HepG2 (cell line): ENCODE measurements around the gene STYK1. TPM values are rescaled to one million over a fixed set of nuclear protein-coding genes. Genes with fewer than 3 reads are reported as not detected.
A peak's percentile ranks its signal among the peaks of the same experiment; 100 is the strongest.

Experiments used
- ARHGAP35 ChIP-seq: sonication (generic); formaldehyde crosslinking; IDR thresholded peaks from 2 replicates; pipeline ENCODE4 v1.9.0; 2022; ENCODE audit warnings: mild to moderate bottlenecking, inconsistent platforms, moderate library complexity, missing genetic modification reagents, borderline replicate concordance
- CAMTA2 ChIP-seq: sonication (generic); formaldehyde crosslinking; IDR thresholded peaks from 2 replicates; pipeline ENCODE4 v1.4.0; 2020; ENCODE audit warnings: mild to moderate bottlenecking, missing genetic modification reagents, borderline replicate concordance
- CHCHD3 ChIP-seq: sonication (generic); formaldehyde crosslinking; IDR thresholded peaks from 2 replicates; pipeline ENCODE4 v1.8.0; 2022; ENCODE audit warnings: mild to moderate bottlenecking, missing genetic modification reagents, moderate library complexity
- CREB1 ChIP-seq, 2 experiments: fragments of 450-650 bp in 1 of 2; IDR thresholded peaks; 2 replicates each; pipeline ENCODE4 v1.6.1; 2016 to 2017; ENCODE audit warnings: control low read depth in 1 of 2, mild to moderate bottlenecking in 1 of 2, missing compliant biosample characterization in 1 of 2, missing genetic modification characterization in 1 of 2
- GLI4 ChIP-seq: sonication (generic); formaldehyde crosslinking; IDR thresholded peaks from 2 replicates; pipeline ENCODE4 v1.5.1; 2020; ENCODE audit warnings: missing genetic modification reagents, mild to moderate bottlenecking, moderate library complexity, borderline replicate concordance
- JUNB ChIP-seq: sonication (generic); formaldehyde crosslinking; IDR thresholded peaks from 2 replicates; pipeline ENCODE4 v1.8.0; 2022; ENCODE audit warnings: missing genetic modification reagents, mild to moderate bottlenecking, borderline replicate concordance
- NONO ChIP-seq, 2 experiments: fragments of 450-650 bp in 1 of 2; sonication (generic) in 1 of 2; formaldehyde crosslinking in 1 of 2; IDR thresholded peaks in 1 of 2; conservative IDR thresholded peaks in 1 of 2; 2 replicates each; pipeline versions ENCODE4 v1.6.1 to v1.8.0; 2017 to 2022; ENCODE audit warnings: mild to moderate bottlenecking in 1 of 2, missing genetic modification reagents in 1 of 2, moderate library complexity in 1 of 2
- RFXAP ChIP-seq: sonication (generic); formaldehyde crosslinking; IDR thresholded peaks from 2 replicates; pipeline ENCODE4 v1.4.0; 2020; ENCODE audit warnings: missing genetic modification reagents, borderline replicate concordance
- ZMYM3 ChIP-seq: sonication (generic); formaldehyde crosslinking; IDR thresholded peaks from 2 replicates; pipeline ENCODE4 v1.5.1; 2020; ENCODE audit warnings: mild to moderate bottlenecking, missing genetic modification reagents
- ZNF251 ChIP-seq: sonication (generic); formaldehyde crosslinking; IDR thresholded peaks from 2 replicates; pipeline ENCODE4 v1.9.0; 2021; ENCODE audit warnings: mild to moderate bottlenecking, missing genetic modification reagents
- ZNF260 ChIP-seq: sonication (generic); formaldehyde crosslinking; IDR thresholded peaks from 2 replicates; pipeline ENCODE4 v1.4.0; 2020; ENCODE audit warnings: missing genetic modification reagents, low read depth, mild to moderate bottlenecking, borderline replicate concordance
- ZNF546 ChIP-seq: sonication (generic); formaldehyde crosslinking; conservative IDR thresholded peaks from 2 replicates; pipeline ENCODE4 v1.8.1; 2023; ENCODE audit warnings: mild to moderate bottlenecking, missing genetic modification reagents
- ZNF557 ChIP-seq: sonication (generic); formaldehyde crosslinking; IDR thresholded peaks from 2 replicates; pipeline ENCODE4 v1.4.0; 2020; ENCODE audit warnings: missing genetic modification reagents
- ZNF781 ChIP-seq: sonication (generic); formaldehyde crosslinking; IDR thresholded peaks from 2 replicates; pipeline ENCODE4 v1.5.1; 2020; ENCODE audit warnings: borderline replicate concordance, mild to moderate bottlenecking, missing genetic modification reagents; ENCODE audit errors: not compliant biosample characterization
- ZSCAN30 ChIP-seq: sonication (generic); formaldehyde crosslinking; IDR thresholded peaks from 2 replicates; pipeline ENCODE4 v1.5.0; 2020; ENCODE audit warnings: mild to moderate bottlenecking, missing genetic modification reagents
- polyA plus RNA-seq, 8 experiments: library from polyadenylated mRNA; depleted of rRNA in 3 of 8; stranded (reverse) in 7 of 8; unstranded in 1 of 8; fragments of >200 nt; fragmentation: Illumina TruSeq in 4 of 8; extraction: Trizol in 4 of 8; gene quantifications; 2 replicates each; pipeline versions ENCODE4 v1.2.1 to v1.2.3, GENCODE V29; 2011 to 2016; ENCODE audit warnings: low read depth in 4 of 8, missing spikeins in 1 of 8, mixed read lengths in 1 of 8; ENCODE audit not compliant: insufficient read depth in 1 of 8
- total RNA-seq, 5 experiments: library from RNA; depleted of rRNA; stranded (reverse); fragments of >200 nt; fragmentation: Illumina TruSeq; extraction: Trizol; gene quantifications; 2 replicates each; pipeline ENCODE4 v1.2.3, GENCODE V29; 2016; ENCODE audit warnings: low read depth in 1 of 5
- TF ChIP-seq, protein P1 (sequence below): sonication (generic); formaldehyde crosslinking; IDR thresholded peaks from 2 replicates; pipeline ENCODE4 v1.5.0; 2020; ENCODE audit warnings: mild to moderate bottlenecking, missing genetic modification reagents, borderline replicate concordance
- TF ChIP-seq, protein P2 (sequence below): sonication (generic); formaldehyde crosslinking; IDR thresholded peaks from 2 replicates; pipeline ENCODE4 v1.5.0; 2020; ENCODE audit warnings: mild to moderate bottlenecking, missing genetic modification reagents
- TF ChIP-seq, protein P3 (sequence below): sonication (generic); formaldehyde crosslinking; IDR thresholded peaks from 2 replicates; pipeline ENCODE4 v1.9.0; 2021; ENCODE audit warnings: missing genetic modification reagents, borderline replicate concordance
- TF ChIP-seq, protein P4 (sequence below): sonication (generic); formaldehyde crosslinking; conservative IDR thresholded peaks from 2 replicates; pipeline ENCODE4 v1.8.0; 2022; ENCODE audit warnings: low read depth, missing genetic modification reagents
- TF ChIP-seq, protein P5 (sequence below): sonication (generic); formaldehyde crosslinking; IDR thresholded peaks from 2 replicates; pipeline ENCODE4 v1.5.0; 2020; ENCODE audit warnings: missing genetic modification reagents, mild to moderate bottlenecking, borderline replicate concordance

Gene STYK1
- total and polyA plus RNA-seq, 2 of the 13 experiments (the other 11 are each of a cell fraction or from before 2014, with no cell fraction given), result not detected

DNA sequence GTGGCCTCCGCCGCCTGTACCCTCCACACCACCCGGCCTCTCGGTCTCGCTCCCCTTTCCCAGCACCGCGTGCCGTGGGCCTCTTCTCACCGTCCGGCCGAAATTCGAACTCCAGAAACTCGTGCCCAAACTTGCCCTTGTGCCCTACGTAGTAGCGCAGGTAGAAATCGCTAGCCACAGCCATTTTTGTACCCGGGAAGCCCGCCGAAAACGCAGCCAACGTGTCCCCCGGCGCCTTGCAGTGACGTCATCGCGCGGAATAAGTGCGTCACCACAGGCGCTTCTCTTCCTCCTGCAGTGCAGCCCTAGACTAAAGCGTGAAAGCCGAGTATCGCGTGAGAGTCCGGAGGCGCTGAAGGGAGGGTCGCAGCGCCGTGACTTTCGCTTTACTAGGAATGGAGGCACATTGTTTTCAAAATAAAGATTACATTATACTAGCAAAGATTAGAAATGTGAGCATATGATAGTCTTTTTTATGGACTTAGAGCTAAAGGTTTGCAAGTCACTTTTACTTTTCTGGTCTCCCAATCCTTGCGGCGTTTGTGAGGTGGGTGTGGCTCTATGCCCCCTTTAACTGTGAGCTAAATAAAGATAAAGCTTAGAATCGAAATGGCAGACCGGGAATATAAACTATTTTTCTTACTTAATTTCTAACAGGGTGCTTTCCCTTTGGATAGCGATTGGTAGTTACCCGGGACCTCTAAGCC is 60.4 kb downstream of the STYK1 start, which contains the start of gene MAGOHB (continued):
- no peak for TF ChIP-seq ZNF557 (CRISPR knock-in tag)
- TF ChIP-seq ZNF546 (CRISPR knock-in tag), result no peak
- TF ChIP-seq, protein P1, sequence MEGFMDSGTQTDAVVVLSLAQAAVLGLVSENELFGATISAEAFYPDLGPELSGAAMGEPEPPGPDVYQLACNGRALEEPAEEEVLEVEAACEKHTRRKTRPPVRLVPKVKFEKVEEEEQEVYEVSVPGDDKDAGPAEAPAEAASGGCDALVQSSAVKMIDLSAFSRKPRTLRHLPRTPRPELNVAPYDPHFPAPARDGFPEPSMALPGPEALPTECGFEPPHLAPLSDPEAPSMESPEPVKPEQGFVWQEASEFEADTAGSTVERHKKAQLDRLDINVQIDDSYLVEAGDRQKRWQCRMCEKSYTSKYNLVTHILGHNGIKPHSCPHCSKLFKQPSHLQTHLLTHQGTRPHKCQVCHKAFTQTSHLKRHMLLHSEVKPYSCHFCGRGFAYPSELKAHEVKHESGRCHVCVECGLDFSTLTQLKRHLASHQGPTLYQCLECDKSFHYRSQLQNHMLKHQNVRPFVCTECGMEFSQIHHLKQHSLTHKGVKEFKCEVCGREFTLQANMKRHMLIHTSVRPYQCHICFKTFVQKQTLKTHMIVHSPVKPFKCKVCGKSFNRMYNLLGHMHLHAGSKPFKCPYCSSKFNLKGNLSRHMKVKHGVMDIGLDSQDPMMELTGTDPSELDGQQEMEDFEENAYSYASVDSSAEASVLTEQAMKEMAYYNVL (CRISPR knock-in tag), result peak; percentile 67; the same call in 1 of the 2 replicates
- no peak for TF ChIP-seq ZNF260
- TF ChIP-seq RFXAP, result peak; percentile 73; the same call in 1 of the 2 replicates
- TF ChIP-seq ZNF251 (CRISPR knock-in tag), result no peak
- TF ChIP-seq ZMYM3 (CRISPR knock-in tag), result no peak
- TF ChIP-seq, protein P2, sequence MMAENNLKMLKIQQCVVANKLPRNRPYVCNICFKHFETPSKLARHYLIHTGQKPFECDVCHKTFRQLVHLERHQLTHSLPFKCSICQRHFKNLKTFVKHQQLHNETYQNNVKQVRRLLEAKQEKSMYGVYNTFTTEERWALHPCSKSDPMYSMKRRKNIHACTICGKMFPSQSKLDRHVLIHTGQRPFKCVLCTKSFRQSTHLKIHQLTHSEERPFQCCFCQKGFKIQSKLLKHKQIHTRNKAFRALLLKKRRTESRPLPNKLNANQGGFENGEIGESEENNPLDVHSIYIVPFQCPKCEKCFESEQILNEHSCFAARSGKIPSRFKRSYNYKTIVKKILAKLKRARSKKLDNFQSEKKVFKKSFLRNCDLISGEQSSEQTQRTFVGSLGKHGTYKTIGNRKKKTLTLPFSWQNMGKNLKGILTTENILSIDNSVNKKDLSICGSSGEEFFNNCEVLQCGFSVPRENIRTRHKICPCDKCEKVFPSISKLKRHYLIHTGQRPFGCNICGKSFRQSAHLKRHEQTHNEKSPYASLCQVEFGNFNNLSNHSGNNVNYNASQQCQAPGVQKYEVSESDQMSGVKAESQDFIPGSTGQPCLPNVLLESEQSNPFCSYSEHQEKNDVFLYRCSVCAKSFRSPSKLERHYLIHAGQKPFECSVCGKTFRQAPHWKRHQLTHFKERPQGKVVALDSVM (CRISPR knock-in tag), result peak; percentile 45; the same call in 1 of the 2 replicates
- TF ChIP-seq ARHGAP35 (CRISPR knock-in tag), result no peak
- TF ChIP-seq ZNF781 (CRISPR knock-in tag), result peak; percentile 50
- TF ChIP-seq, protein P3, sequence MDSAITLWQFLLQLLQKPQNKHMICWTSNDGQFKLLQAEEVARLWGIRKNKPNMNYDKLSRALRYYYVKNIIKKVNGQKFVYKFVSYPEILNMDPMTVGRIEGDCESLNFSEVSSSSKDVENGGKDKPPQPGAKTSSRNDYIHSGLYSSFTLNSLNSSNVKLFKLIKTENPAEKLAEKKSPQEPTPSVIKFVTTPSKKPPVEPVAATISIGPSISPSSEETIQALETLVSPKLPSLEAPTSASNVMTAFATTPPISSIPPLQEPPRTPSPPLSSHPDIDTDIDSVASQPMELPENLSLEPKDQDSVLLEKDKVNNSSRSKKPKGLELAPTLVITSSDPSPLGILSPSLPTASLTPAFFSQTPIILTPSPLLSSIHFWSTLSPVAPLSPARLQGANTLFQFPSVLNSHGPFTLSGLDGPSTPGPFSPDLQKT (CRISPR knock-in tag), result 0 out of 2 replicates have a peak, but pooled peaks have one; percentile 29
- no peak for TF ChIP-seq JUNB
- TF ChIP-seq CAMTA2 (CRISPR knock-in tag), result no peak
- no peak for TF ChIP-seq GLI4
- peak; percentile 100 for TF ChIP-seq CREB1 (IDR thresholded peaks at IDR 0.05)
- peak; percentile 100 for TF ChIP-seq CREB1 (CRISPR knock-in tag; IDR thresholded peaks at IDR 0.05)
- TF ChIP-seq ZSCAN30 (CRISPR knock-in tag), result no peak
- TF ChIP-seq NONO (IDR thresholded peaks at IDR 0.05), result no peak
- TF ChIP-seq NONO (CRISPR knock-in tag; conservative IDR thresholded peaks at IDR 0.05), result peak; percentile 93
- TF ChIP-seq, protein P4, sequence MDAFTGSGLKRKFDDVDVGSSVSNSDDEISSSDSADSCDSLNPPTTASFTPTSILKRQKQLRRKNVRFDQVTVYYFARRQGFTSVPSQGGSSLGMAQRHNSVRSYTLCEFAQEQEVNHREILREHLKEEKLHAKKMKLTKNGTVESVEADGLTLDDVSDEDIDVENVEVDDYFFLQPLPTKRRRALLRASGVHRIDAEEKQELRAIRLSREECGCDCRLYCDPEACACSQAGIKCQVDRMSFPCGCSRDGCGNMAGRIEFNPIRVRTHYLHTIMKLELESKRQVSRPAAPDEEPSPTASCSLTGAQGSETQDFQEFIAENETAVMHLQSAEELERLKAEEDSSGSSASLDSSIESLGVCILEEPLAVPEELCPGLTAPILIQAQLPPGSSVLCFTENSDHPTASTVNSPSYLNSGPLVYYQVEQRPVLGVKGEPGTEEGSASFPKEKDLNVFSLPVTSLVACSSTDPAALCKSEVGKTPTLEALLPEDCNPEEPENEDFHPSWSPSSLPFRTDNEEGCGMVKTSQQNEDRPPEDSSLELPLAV, result no peak
- no peak for TF ChIP-seq CHCHD3 (CRISPR knock-in tag)
- TF ChIP-seq, protein P5, sequence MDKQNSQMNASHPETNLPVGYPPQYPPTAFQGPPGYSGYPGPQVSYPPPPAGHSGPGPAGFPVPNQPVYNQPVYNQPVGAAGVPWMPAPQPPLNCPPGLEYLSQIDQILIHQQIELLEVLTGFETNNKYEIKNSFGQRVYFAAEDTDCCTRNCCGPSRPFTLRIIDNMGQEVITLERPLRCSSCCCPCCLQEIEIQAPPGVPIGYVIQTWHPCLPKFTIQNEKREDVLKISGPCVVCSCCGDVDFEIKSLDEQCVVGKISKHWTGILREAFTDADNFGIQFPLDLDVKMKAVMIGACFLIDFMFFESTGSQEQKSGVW (CRISPR knock-in tag), result no peak
